ENCODE results near the gene PRPF6.

PRPF6 gene

DNA sequence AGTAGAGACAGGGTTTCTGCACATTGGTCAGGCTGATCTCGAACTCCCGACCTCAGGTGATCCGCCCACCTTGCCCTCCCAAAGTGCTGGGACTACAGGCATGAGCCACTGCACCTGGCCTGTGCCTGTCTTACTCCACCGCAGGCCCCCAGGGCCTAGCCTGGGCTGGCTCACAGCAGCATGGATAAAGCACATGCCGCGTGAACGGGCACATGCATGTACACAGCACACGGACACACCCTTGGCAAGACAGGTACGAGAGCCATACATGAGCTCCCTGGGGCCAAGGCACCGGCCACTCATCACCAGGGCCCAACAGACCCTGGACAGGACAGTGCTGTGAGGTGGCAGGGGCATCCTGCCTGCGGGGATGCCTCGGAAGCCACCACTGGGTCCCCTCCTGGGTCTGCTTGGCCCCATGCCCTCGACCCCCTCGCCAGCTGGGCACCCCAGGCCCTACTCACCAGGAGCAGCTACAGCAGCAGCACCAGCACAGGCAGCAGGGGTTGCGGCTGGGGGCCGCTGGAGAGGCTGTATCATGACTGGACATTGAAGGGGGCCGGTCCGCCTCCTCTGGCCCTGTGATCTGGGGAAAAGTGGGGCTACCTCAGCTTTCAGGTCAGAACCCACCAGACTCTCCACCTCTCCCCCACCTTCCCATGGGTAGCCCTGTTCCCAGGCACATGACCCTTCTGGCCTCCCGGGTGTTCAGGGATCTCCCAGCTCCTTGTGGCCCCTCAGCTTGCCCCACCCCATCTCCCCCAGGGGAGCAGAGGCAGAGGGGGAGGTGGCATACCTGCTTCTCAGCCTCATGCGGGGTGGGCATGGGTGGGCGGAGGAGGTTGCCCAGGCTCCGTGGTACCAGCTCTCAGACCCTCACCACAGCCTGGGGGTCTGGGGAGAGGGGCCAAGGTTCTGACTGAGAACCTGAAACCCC lies 95.4 kb downstream of the PRPF6 start:
- DNase-seq (ENCODE audit: low read depth in 2 of 2), result no peak

DNA sequence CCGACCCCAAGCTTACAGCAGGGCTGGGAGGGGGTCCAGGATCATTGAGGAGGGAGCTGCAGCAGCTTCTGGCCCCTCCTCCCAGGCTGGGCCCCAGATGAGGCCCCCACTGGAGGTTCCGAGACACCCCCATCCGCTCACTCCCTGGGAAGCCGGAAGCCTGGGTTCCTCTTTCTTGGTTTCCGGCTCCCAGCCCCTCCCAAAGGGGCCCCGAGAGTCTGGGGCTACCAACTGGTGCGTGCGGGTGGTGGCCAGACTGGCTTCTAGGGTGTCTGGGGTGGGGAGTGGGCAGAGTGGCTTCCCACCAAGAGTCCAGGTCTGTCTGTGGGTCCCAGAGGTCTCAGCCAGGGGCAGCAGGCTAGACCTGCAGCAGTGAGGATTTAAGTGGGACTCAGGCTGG lies 96.2 kb downstream of the PRPF6 start:
- DNase-seq (ENCODE audit: low read depth in 2 of 2), result peak in 1 of 2 donors; percentile 40

DNA sequence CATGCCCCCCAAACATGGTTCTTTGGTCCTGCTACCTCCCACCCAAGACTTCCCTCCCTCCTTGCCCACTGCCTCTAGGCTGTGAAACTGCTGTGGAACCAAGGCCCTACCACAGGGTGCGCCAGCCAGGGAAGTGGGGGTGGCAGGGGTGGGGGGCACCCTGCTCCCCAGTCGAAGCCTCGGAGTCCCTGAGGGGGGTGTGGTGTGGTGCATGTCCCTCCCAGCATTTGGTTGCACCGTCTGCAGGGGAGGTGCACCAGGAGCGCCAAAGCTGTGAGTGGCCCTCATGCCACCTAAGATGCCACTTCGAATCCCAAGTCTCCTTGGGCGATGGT lies 96.6 kb downstream of the PRPF6 start:
- DNase-seq (ENCODE audit: low read depth in 2 of 2), result no peak

DNA sequence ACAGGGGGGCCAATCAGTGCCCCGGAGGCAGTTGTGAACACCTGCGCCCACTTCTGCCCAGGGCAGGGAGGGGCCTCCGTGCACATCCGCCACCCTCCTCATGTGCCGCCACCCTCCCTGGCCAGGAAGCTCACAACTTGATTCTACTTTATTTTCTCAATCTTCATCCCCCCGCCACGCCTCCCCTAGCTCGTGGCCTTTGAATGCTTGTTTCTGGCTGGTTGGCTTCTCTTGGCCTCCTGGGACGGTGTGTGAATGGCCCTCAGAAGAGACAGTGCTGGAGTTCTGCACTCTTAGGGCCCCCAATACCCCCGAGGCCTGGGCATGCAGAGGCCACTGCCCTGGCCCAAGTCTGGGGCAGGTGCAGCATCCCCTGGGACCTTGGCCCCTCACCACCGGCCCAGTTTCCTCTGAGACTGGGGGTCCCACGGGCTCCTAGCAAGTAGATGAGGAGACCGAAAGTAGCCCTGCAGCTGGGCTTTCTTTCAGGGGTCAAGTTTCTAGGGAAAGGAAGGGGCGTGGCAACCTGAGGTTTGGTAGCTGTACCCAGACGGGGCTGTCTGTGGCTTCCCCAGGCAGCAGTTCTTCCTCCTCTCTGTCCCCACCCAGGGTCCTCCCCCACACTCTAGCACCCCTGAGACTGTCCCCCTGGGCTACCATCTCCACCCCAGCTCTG lies 97.1 kb downstream of the PRPF6 start:
- no peak for DNase-seq (ENCODE audit: low read depth in 2 of 2)

DNA sequence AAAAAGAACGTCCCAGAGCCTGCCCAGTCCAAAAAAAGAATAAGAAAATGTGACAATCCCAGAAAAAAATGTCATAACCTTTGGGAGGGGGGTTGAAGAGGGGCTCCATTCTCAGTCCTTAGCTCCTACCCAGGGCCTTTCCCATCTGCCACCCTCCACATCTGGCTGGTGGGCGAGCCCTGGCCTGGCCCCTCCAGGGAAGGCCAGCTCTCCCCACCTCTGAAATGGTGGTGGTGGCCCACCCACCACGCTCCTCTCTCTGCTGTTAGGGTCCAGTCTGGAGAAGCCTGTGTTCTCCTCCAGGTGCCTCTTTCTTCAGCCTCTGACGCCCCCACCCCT lies 98.0 kb downstream of the PRPF6 start:
- DNase-seq (ENCODE audit: low read depth in 2 of 2), result no peak

DNA sequence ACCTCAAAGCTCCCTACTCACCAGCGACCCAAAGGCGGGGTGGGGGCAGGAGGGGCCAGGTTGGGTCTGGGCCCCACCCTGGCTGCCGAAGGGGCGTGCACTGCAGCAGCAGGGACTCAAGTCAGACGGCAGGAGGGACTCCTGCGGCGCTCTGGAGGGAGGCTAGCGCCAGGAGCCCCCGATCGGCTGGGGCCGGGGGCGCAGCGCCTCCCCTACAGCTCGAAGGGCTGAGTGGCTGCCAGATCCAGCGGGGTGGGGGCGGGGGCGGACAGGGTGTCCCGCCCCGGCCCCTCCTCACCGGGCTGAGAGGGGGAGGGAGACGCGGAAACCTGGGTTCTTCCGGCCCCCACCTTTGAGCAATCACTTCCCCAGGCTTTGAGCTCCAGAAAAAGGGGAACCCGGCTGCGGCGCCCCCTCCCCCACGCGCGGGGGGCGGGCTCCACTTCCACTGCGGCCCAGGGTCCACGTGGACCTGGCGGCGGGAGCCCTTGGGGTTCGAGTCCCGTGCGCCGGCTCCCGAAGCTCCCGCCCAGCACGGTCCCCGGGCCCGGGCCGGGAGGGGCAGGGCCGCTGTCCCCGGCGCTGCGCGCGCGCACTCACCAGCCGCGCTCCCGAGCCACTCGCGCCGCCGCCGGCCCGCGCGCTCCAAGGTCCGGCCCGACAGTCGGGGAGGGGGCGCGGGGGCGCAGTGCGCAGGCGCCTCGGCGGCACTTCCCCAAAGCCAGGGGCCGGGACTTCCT lies 98.5 kb downstream of the PRPF6 start, which contains the start of gene RGS19:
RGS19 (minus strand) TSS at position 246 of the 740 bp plus-strand sequence. CDS start 2,632 bp downstream, outside the sequence.
- peak; percentile 56 to 61 for DNase-seq (ENCODE audit: low read depth in 2 of 2)

DNA sequence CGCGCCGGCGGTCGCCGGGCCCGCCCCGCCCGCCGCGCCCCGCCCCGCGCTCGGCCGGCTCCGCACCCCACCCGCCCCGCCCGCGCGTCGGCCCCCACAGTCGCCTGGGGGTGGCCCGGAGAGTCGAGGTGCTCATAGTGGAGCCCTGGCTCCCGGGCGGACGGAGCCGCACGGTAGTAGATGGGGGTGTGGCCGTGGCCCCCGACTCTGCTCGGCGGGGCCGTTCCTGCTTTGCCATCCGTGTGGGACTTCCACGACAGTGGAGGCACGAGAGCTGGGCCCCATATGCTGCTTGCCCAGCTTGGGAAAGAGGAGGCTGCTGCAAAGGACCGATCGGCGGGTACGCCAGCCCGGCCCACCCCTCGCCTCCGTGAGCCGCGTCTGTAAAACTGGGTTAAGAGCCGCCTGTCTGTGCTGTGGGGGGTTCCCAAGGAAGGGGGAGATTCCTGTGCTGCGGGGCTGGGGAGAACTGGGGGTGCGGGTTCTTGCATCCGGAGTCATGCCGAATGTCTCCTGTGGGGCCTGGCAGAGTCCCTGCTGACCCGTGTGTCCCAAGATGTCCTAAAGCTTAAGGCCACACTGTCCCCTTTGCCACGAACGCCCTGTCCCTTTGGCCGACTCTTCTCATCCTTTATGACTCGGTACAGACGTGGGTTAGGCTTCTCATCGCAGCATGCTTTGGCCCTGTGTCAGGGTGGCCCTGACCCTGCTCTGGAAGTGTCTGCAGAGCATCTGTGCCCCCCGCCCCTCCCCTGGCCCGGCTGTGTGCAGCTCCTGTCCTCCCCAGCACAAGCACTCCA lies 99.3 kb downstream of the PRPF6 start, which contains the start of gene OPRL1:
OPRL1 (plus strand) TSS at position 70 of the 800 bp plus-strand sequence. CDS start 12,639 bp downstream, outside the sequence.
- no peak for DNase-seq (ENCODE audit: low read depth in 2 of 2)

DNA sequence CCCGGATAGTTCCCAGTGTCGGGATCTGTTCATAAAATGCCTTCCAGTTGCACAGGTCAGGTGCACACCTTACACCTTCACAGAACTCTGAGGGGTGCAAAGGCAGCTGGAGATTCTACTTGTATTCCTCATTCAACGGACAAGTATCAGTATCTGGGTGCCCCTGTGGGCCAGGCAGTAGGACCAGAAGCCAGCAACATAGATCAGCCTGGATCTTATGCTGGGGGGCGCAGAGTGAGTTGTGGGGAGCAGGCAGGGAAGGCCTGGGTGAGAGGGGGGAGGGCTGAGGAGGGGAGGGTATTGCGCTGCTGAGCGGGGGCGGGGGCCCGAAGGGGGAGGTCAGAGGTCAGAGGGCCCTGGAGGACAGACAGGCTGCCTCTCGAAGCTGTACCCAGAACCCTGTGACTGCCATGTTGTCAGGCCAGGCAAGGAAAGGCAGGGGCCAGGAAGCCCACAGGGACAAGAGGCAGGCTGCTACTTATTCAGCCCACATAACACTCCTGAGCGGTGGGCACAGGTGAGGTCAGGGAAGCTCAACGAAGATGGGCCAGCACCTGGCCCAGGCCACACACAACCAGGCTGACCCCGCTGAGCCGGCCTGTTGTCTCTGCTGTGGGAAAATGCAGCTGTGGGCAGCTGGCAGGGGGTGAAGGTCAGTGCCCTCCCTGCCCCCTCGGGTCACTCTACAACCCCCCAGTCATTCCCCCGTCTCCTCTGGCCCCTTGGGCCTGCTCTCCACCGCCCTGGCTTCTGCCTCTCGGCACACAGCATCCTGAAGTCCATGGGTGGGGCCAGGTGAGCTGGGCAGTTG lies 100.1 kb downstream of the PRPF6 start:
- DNase-seq (ENCODE audit: low read depth in 2 of 2), result no peak

DNA sequence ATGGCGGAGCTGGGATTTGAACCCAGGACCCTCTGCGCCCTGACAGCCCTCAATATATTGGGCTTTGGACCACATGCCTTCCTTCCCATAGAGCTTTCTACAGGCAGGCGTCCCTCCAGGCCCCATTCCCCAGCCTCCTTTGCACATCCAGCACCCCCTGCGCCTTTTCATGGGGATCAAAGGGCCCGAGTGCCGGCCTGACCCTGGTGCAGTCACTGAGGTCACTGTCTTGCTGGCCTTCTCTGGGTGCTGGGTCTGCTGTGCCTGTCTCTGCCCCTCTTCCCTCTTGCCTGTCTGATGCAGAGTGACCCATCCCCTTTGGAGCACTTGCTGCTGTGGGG lies 100.7 kb downstream of the PRPF6 start:
- no peak for DNase-seq (ENCODE audit: low read depth in 2 of 2)

DNA sequence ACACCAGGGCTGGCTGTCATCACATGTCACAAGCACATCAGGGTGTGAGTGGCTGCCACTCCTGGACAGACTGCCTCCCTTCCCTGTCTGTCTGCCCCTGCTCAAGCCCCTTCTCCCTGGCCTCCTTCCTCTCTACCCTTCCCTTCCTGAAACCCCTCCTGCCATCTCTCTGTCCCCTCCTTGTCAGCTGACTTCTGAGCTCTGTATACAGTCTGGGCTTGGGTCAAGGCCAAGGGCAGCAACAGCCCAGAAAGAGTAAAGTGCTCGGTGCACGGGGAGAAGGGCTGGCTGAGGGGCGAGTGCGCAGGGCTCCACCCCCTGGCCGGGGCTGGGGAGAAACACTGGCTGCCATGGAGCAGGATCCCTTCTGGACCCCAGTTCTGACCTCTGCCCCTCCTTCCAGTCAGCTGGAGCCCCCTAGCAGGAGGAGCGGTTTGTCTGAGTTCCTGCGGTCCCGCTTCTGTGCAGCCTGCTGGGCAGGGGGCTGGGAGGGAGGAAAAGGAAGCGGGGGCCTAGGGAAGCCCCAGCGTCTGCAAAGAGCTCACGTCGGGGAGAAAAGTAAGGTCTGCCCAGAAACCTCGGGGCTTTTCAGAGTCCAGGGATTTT lies 101.3 kb downstream of the PRPF6 start:
- no peak for DNase-seq (ENCODE audit: low read depth in 2 of 2)
